HEK293 (cell line): ENCODE results near the gene C1orf21.
A peak's percentile ranks its signal among the peaks of the same experiment; 100 is the strongest.

Experiments used
- CTCF ChIA-PET: fragments of 350-600 bp; formaldehyde crosslinking; extraction: SDS; loops from one replicate; lab custom pipeline; 2021; ENCODE audit warnings: antibody characterized with exemption; lab: Yijun Ruan, JAX
- POLR2A ChIA-PET: fragments of 300-600 bp; formaldehyde crosslinking; extraction: SDS; loops from one replicate; lab custom pipeline; 2020; ENCODE audit warnings: antibody characterized with exemption, inconsistent platforms; lab: Yijun Ruan, JAX
- H3K27ac ChIP-seq: fragments of 200-500 bp; sonication (Bioruptor generic); 2 replicates; pipeline ENCODE4 v1.5.1; 2014; ENCODE audit warnings: low read depth, low read length, control low read depth, inconsistent platforms; ENCODE audit errors: extremely low read depth
- H3K36me3 ChIP-seq, 2 experiments: fragments of 200-500 bp in 1 of 2; sonication (Bioruptor generic) in 1 of 2; 1 replicate in 1 of 2; 2 replicates in 1 of 2; pipeline ENCODE4 v1.5.1; 2014 to 2017; ENCODE audit warnings: inconsistent platforms in 2 of 2, low read length in 2 of 2; ENCODE audit not compliant: control insufficient read depth in 2 of 2, insufficient read depth in 1 of 2
- H3K4me1 ChIP-seq: fragments of 200-500 bp; sonication (Bioruptor generic); 2 replicates; pipeline ENCODE4 v1.5.1; 2014; ENCODE audit warnings: mild to moderate bottlenecking, low read length, inconsistent platforms; ENCODE audit not compliant: control insufficient read depth, insufficient read depth
- H3K4me3 ChIP-seq: 2 replicates; pipeline ENCODE4 v1.5.1; 2011; ENCODE audit warnings: low read depth, mild to moderate bottlenecking, control low read depth, low read length, moderate library complexity
- H3K9me3 ChIP-seq: fragments of 200-500 bp; sonication (Bioruptor generic); 2 replicates; pipeline ENCODE4 v1.5.1; 2014; ENCODE audit warnings: low read depth, low read length, inconsistent platforms; ENCODE audit not compliant: control insufficient read depth, insufficient read depth
- GLIS1 ChIP-seq: fragments of 450-650 bp; formaldehyde crosslinking; IDR thresholded peaks from 2 replicates; pipeline ENCODE4 v1.5.1; 2016; ENCODE audit warnings: missing biosample characterization, missing genetic modification characterization
- KLF8 ChIP-seq: fragments of 450-650 bp; formaldehyde crosslinking; IDR thresholded peaks from 2 replicates; pipeline ENCODE4 v1.5.1; 2016; ENCODE audit warnings: missing biosample characterization, missing genetic modification characterization
- ZFP3 ChIP-seq: fragments of 450-650 bp; formaldehyde crosslinking; IDR thresholded peaks from 2 replicates; pipeline ENCODE4 v1.5.1; 2016; ENCODE audit warnings: low read depth, missing biosample characterization, missing genetic modification characterization
- ZNF10 ChIP-seq: fragments of 450-650 bp; formaldehyde crosslinking; IDR thresholded peaks from 2 replicates; pipeline ENCODE4 v1.5.1; 2017; ENCODE audit warnings: missing biosample characterization, missing genetic modification characterization
- ZNF175 ChIP-seq: fragments of 450-650 bp; formaldehyde crosslinking; IDR thresholded peaks from 2 replicates; pipeline ENCODE4 v1.5.1; 2016; ENCODE audit warnings: missing biosample characterization, missing genetic modification characterization
- ZNF23 ChIP-seq: fragments of 450-650 bp; formaldehyde crosslinking; IDR thresholded peaks from 2 replicates; pipeline ENCODE4 v1.5.1; 2016; ENCODE audit warnings: missing biosample characterization, missing genetic modification characterization, borderline replicate concordance
- ZNF24 ChIP-seq: fragments of 450-650 bp; formaldehyde crosslinking; IDR thresholded peaks from 2 replicates; pipeline ENCODE4 v1.5.1; 2016; ENCODE audit warnings: missing biosample characterization, missing genetic modification characterization
- ZNF354C ChIP-seq: fragments of 450-650 bp; formaldehyde crosslinking; IDR thresholded peaks from 2 replicates; pipeline ENCODE4 v1.5.1; 2016; ENCODE audit warnings: missing biosample characterization, missing genetic modification characterization, low read depth, borderline replicate concordance
- ZNF530 ChIP-seq: fragments of 450-650 bp; formaldehyde crosslinking; IDR thresholded peaks from 2 replicates; pipeline ENCODE4 v1.5.1; 2016; ENCODE audit warnings: low read depth, missing biosample characterization, missing genetic modification characterization
- ZNF549 ChIP-seq: fragments of 450-650 bp; IDR thresholded peaks from 2 replicates; pipeline ENCODE4 v1.5.1; 2018; ENCODE audit warnings: missing biosample characterization, missing genetic modification characterization, mild to moderate bottlenecking, inconsistent platforms, moderate library complexity
- ZNF555 ChIP-seq: fragments of 450-650 bp; formaldehyde crosslinking; conservative IDR thresholded peaks from 2 replicates; pipeline ENCODE4 v1.5.1; 2017; ENCODE audit warnings: missing biosample characterization, mild to moderate bottlenecking, missing genetic modification characterization, inconsistent platforms
- ZNF596 ChIP-seq: fragments of 450-650 bp; IDR thresholded peaks from 2 replicates; pipeline ENCODE4 v1.5.0; 2018; ENCODE audit warnings: missing biosample characterization, mild to moderate bottlenecking, missing genetic modification characterization, moderate library complexity
- ZNF837 ChIP-seq: fragments of 450-650 bp; formaldehyde crosslinking; IDR thresholded peaks from 2 replicates; pipeline ENCODE4 v1.5.1; 2016; ENCODE audit warnings: missing biosample characterization, missing genetic modification characterization
- TF ChIP-seq, protein P1 (sequence below): fragments of 450-650 bp; formaldehyde crosslinking; IDR thresholded peaks from 2 replicates; pipeline ENCODE4 v1.5.1; 2016; ENCODE audit warnings: missing biosample characterization, missing genetic modification characterization
- TF ChIP-seq, protein P2 (sequence below): fragments of 450-650 bp; formaldehyde crosslinking; IDR thresholded peaks from 2 replicates; pipeline ENCODE4 v1.5.1; 2016; ENCODE audit warnings: missing biosample characterization, missing genetic modification characterization
- TF ChIP-seq, protein P3 (sequence below): fragments of 450-650 bp; formaldehyde crosslinking; IDR thresholded peaks from 2 replicates; pipeline ENCODE4 v1.5.1; 2017; ENCODE audit warnings: missing biosample characterization, missing genetic modification characterization
- TF ChIP-seq, protein P4 (sequence below): fragments of 450-650 bp; formaldehyde crosslinking; IDR thresholded peaks from 2 replicates; pipeline ENCODE4 v1.5.1; 2017; ENCODE audit warnings: missing biosample characterization, missing genetic modification characterization
- TF ChIP-seq, protein P5 (sequence below): fragments of 450-650 bp; formaldehyde crosslinking; IDR thresholded peaks from 2 replicates; pipeline ENCODE4 v1.5.1; 2016; ENCODE audit warnings: missing biosample characterization, missing genetic modification characterization
- TF ChIP-seq, protein P6 (sequence below): IDR thresholded peaks from 2 replicates; pipeline ENCODE4 v1.6.1; 2011; ENCODE audit warnings: mild to moderate bottlenecking, low read depth, low read length, borderline replicate concordance

C1orf21 gene

DNA sequence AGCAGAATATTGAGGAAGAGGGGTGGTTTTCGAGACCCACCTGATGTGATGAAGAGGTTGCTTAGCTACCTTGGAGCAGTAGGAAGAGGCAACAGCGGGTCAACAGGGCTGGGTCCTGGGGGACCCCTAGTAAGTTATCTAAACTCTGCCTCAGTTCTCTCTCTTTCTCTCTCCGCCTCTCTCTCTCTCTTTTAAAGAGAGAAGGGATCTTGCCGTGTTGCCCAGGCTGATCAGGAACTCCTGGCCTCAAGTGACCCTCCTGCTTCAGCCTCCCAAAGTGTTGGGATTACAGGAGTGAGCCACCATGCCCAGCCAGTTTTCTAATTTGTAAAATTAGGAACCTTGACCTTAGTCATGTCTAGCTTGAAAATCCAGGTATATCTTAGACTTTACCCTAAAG lies 77.9 kb downstream of the C1orf21 start:
- Histone ChIP-seq H3K27ac (no peak overlapping the region), H3K4me1 (no peaks in the 10 kb centered on the region), H3K4me3 (no peak overlapping the region), H3K9me3 (no peaks in the 10 kb centered on the region), H3K36me3 (no peaks in the 10 kb centered on the region)
- TF ChIP-seq ZNF596 (tag by site-specific recombination): peak; percentile 51; the same call in 1 of the 2 replicates
- no peak for TF ChIP-seq ZNF10 (tag by site-specific recombination)
- ChIA-PET CTCF (no interaction called here), POLR2A (no interaction called here)

DNA sequence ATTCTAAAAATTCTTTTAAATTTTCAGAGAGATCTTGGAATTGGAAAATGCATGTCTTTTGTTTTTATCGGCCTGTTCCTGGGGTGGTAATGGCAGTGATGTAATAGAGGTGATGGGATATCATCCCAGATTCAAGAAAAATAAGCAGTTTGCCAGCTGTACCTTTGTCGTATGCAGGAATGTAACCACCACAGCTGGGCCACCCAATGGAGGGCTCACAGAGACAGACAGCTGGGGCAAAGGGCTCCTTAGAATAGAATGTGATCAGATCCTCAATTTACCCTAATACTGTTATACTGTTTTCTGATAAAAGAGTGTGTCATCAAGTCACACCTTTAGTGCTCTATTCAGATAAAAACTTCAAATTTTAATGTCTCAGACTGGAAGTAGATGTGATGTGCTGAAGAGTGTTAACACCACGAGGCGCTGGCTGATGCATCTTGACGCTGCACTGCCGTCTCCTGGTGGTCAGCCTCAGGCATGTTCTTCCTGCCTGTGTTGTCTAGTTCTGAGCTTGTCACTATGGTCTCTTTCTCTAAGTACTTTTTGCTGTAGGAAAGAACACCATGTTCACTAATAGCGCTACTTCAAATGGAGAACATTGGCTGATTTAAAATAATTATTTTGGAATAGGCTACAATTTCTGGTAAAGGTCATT lies 78.8 kb downstream of the C1orf21 start:
- Histone ChIP-seq H3K27ac (no peak overlapping the region), H3K36me3 (no peaks in the 10 kb centered on the region), H3K4me3 (no peak overlapping the region), H3K4me1 (no peaks in the 10 kb centered on the region), H3K9me3 (no peaks in the 10 kb centered on the region)
- ChIA-PET POLR2A (no interaction called here), CTCF (no interaction called here)
- TF ChIP-seq, protein P1, sequence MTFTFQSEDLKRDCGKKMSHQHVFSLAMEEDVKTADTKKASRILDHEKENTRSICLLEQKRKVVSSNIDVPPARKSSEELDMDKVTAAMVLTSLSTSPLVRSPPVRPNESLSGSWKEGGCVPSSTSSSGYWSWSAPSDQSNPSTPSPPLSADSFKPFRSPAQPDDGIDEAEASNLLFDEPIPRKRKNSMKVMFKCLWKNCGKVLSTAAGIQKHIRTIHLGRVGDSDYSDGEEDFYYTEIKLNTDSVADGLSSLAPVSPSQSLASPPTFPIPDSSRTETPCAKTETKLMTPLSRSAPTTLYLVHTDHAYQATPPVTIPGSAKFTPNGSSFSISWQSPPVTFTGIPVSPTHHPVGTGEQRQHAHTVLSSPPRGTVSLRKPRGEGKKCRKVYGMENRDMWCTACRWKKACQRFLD (tag by site-specific recombination): no peak
- TF ChIP-seq, protein P2, sequence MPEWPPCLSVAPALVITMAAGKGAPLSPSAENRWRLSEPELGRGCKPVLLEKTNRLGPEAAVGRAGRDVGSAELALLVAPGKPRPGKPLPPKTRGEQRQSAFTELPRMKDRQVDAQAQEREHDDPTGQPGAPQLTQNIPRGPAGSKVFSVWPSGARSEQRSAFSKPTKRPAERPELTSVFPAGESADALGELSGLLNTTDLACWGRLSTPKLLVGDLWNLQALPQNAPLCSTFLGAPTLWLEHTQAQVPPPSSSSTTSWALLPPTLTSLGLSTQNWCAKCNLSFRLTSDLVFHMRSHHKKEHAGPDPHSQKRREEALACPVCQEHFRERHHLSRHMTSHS: no peak
- TF ChIP-seq ZNF175 (tag by site-specific recombination) (no peak), ZNF837 (tag by site-specific recombination) (no peak), ZNF530 (tag by site-specific recombination) (no peak), ZNF549 (tag by site-specific recombination) (no peak), KLF8 (tag by site-specific recombination) (no peak), ZFP3 (tag by site-specific recombination) (no peak)
- TF ChIP-seq, protein P3, sequence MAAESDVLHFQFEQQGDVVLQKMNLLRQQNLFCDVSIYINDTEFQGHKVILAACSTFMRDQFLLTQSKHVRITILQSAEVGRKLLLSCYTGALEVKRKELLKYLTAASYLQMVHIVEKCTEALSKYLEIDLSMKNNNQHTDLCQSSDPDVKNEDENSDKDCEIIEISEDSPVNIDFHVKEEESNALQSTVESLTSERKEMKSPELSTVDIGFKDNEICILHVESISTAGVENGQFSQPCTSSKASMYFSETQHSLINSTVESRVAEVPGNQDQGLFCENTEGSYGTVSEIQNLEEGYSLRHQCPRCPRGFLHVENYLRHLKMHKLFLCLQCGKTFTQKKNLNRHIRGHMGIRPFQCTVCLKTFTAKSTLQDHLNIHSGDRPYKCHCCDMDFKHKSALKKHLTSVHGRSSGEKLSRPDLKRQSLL (tag by site-specific recombination): no peak
- TF ChIP-seq, protein P4, sequence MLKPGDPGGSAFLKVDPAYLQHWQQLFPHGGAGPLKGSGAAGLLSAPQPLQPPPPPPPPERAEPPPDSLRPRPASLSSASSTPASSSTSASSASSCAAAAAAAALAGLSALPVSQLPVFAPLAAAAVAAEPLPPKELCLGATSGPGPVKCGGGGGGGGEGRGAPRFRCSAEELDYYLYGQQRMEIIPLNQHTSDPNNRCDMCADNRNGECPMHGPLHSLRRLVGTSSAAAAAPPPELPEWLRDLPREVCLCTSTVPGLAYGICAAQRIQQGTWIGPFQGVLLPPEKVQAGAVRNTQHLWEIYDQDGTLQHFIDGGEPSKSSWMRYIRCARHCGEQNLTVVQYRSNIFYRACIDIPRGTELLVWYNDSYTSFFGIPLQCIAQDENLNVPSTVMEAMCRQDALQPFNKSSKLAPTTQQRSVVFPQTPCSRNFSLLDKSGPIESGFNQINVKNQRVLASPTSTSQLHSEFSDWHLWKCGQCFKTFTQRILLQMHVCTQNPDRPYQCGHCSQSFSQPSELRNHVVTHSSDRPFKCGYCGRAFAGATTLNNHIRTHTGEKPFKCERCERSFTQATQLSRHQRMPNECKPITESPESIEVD: no peak
- TF ChIP-seq, protein P5, sequence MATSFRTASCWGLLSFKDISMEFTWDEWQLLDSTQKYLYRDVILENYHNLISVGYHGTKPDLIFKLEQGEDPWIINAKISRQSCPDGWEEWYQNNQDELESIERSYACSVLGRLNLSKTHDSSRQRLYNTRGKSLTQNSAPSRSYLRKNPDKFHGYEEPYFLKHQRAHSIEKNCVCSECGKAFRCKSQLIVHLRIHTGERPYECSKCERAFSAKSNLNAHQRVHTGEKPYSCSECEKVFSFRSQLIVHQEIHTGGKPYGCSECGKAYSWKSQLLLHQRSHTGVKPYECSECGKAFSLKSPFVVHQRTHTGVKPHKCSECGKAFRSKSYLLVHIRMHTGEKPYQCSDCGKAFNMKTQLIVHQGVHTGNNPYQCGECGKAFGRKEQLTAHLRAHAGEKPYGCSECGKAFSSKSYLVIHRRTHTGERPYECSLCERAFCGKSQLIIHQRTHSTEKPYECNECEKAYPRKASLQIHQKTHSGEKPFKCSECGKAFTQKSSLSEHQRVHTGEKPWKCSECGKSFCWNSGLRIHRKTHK (tag by site-specific recombination): no peak

DNA sequence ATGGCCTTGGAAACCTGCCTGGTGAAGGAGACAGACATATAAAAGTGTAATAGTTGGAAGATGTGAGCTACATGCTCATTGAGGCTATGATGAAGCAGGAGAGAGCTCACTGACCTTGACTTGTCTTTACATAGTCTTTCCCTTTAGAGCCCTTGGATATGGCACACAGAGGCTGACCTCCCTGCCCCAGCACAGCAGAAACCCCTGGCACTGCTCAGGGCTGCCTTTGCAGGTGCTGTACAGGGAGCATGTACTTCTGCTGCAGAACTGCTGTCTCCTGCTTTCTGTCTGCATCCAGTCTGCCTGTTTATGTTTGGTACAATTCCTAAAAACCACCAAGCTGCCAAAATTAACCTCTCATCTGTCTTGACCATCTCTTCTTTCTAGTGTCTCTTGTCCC lies 80.5 kb downstream of the C1orf21 start:
- Histone ChIP-seq H3K9me3 (no peaks in the 10 kb centered on the region), H3K4me3 (no peak overlapping the region), H3K36me3 (no peaks in the 10 kb centered on the region), H3K27ac (no peak overlapping the region), H3K4me1 (no peaks in the 10 kb centered on the region)
- TF ChIP-seq ZNF10 (tag by site-specific recombination): no peak
- no peak for TF ChIP-seq ZNF23 (tag by site-specific recombination)
- no peak for TF ChIP-seq ZNF354C (tag by site-specific recombination)
- TF ChIP-seq GLIS1 (tag by site-specific recombination): no peak
- no peak for TF ChIP-seq ZNF555 (tag by site-specific recombination)
- TF ChIP-seq, protein P6, sequence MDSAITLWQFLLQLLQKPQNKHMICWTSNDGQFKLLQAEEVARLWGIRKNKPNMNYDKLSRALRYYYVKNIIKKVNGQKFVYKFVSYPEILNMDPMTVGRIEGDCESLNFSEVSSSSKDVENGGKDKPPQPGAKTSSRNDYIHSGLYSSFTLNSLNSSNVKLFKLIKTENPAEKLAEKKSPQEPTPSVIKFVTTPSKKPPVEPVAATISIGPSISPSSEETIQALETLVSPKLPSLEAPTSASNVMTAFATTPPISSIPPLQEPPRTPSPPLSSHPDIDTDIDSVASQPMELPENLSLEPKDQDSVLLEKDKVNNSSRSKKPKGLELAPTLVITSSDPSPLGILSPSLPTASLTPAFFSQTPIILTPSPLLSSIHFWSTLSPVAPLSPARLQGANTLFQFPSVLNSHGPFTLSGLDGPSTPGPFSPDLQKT: no peak
- no peak for TF ChIP-seq ZNF24
- ChIA-PET CTCF (interaction anchor here (0.6 kb wide), 1 partner anchor 30 kb away, joined by 3 read pairs; no protein-coding TSS in a partner anchor), POLR2A (no interaction called here)
